ENCODE measurements around the gene LST1. TPM values are rescaled to one million over a fixed set of nuclear protein-coding genes. Genes with fewer than 3 reads are reported as not detected.

Gene LST1
- total and polyA plus RNA-seq, 2 of the 4 experiments (the other 2 are of a cell fraction) = not detected

DNA sequence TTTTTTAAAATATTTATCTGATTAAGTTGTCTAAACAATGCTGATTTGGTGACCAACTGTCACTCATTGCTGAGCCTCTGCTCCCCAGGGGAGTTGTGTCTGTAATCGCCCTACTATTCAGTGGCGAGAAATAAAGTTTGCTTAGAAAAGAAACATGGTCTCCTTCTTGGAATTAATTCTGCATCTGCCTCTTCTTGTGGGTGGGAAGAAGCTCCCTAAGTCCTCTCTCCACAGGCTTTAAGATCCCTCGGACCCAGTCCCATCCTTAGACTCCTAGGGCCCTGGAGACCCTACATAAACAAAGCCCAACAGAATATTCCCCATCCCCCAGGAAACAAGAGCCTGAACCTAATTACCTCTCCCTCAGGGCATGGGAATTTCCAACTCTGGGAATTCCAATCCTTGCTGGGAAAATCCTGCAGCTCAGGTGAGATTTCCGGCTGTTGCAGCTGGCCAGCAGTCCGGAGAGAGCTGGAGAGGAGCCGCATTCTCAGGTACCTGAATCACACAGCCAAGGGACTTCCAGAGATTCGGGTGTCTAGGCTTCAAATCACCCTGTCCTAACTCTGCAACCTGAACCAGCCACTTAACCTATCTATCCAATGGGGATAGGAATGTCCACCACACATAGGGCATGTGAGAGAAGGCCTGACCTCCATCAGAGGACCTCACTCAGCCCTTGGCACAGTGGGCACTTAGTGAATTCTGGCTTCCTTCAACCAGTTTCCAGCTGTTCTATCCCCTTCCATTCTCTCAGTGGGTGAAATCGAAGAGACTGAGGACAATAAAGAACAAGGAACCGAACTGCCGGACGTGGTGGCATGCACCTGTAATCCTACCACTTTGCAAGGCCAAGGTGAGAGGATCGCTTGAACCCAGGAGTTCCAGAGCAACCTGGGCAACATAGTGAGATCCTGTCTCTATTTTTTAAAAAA, 7.6 kb upstream of the LST1 start:
- Histone ChIP-seq H4K8ac (ENCODE audit: low read depth in 2 of 2, low read length in 2 of 2) (no peak overlapping the region), H3K79me1 (ENCODE audit: low read depth in 1 of 2, low read length in 2 of 2) (no peaks in the 10 kb centered on the region), H3K18ac (ENCODE audit: low read depth, low read length) (no peak overlapping the region), H2BK15ac (ENCODE audit: low read depth, low read length) (no peak overlapping the region), H2AK9ac (replicated peaks; ENCODE audit: low read depth, low read length, poor library complexity) (no peak overlapping the region), H4K20me1 (ENCODE audit: insufficient read depth, low read length) (no peaks in the 10 kb centered on the region), H2BK20ac (ENCODE audit: low read depth, low read length) (no peak overlapping the region), H2AFZ (replicated peaks; ENCODE audit: low read length, poor library complexity) (no peak overlapping the region), H4K91ac (ENCODE audit: insufficient read depth, low read depth, low read length) (no peak overlapping the region), H3K4me3 (ENCODE audit: insufficient read depth, low read depth, low read length) (no peak overlapping the region), H3K27me3 (ENCODE audit: control insufficient read depth, insufficient read depth, low read length) (peaks cover 22% of the 10 kb centered on the region), H3K23ac (ENCODE audit: low read depth, low read length) (no peak overlapping the region), H3K4me2 (ENCODE audit: low read depth, low read length) (no peak overlapping the region), H3K27ac (ENCODE audit: insufficient read depth, low read length) (no peak overlapping the region), H3K4me1 (ENCODE audit: control insufficient read depth, insufficient read depth, low read length) (peaks cover 4% of the 10 kb centered on the region; the same call in 1 of the 2 replicates), H2BK5ac (ENCODE audit: low read depth, low read length, poor library complexity, severe bottlenecking) (no peak overlapping the region), H3K9ac (ENCODE audit: low read depth, low read length) (no peak overlapping the region), H3K4ac (ENCODE audit: low read depth, low read length) (no peak overlapping the region), H2BK120ac (ENCODE audit: low read depth, low read length) (no peak overlapping the region), H4K5ac (ENCODE audit: low read depth, low read length) (no peak overlapping the region), H3K9me3 (ENCODE audit: control insufficient read depth, insufficient read depth, low read length) (no peaks in the 10 kb centered on the region), H3K14ac (replicated peaks; ENCODE audit: low read depth, low read length) (no peak overlapping the region), H2AK5ac (ENCODE audit: low read depth, low read length) (no peak overlapping the region), H3K36me3 (ENCODE audit: control insufficient read depth, insufficient read depth, low read length) (no peaks in the 10 kb centered on the region), H3K56ac (ENCODE audit: extremely low read depth, insufficient read depth, low read length) (no peak overlapping the region), H3K9me1 (ENCODE audit: insufficient read depth, low read length) (no peaks in the 10 kb centered on the region; the same call in 1 of the 2 replicates)
- dilution Hi-C loops (cut with HindIII; ENCODE audit: low sequenced_read_pairs, unreplicated experiment) (no loop called here), in situ Hi-C loops (cut with MboI; ENCODE audit: low sequenced_read_pairs) (no loop called here), intact Hi-C loops (cut with micrococcal nuclease) (no loop called here)
- ATAC-seq (ENCODE audit: low read depth) (no peak), DNase-seq (no peak)
- POLR2A ChIA-PET (ENCODE audit: unreplicated experiment) = no interaction called here
- BruUV-seq (replicated peaks) = no TSS peak
- CTCF ChIA-PET = interaction anchor here (0.6 to 1.1 kb wide), 2 partner anchors 19 to 27 kb away, joined by 3 read pairs; no protein-coding TSS in a partner anchor
- 83% methylated on average over 1 of the region's 12 CpGs; no CpG with 5 or more reads in 1 of the 2 experiments for WGBS, 2 experiments (ENCODE audit: extremely low coverage in 2 of 2, insufficient read length in 1 of 2)
- TF ChIP-seq, protein P1, sequence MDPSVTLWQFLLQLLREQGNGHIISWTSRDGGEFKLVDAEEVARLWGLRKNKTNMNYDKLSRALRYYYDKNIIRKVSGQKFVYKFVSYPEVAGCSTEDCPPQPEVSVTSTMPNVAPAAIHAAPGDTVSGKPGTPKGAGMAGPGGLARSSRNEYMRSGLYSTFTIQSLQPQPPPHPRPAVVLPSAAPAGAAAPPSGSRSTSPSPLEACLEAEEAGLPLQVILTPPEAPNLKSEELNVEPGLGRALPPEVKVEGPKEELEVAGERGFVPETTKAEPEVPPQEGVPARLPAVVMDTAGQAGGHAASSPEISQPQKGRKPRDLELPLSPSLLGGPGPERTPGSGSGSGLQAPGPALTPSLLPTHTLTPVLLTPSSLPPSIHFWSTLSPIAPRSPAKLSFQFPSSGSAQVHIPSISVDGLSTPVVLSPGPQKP (IDR thresholded peaks at IDR 0.05; ENCODE audit: borderline replicate concordance, low read depth, low read length) = no peak
- TF ChIP-seq RAD21 (IDR thresholded peaks at IDR 0.05; ENCODE audit: low read length) (no peak), FOS (IDR thresholded peaks at IDR 0.05; ENCODE audit: low read depth, low read length) (no peak), BHLHE40 (IDR thresholded peaks at IDR 0.05; ENCODE audit: low read depth, low read length) (no peak), NFE2L2 (IDR thresholded peaks at IDR 0.05; ENCODE audit: low read depth, low read length) (no peak), POLR2A (IDR thresholded peaks at IDR 0.05; ENCODE audit: low read depth, low read length) (no peak), RFX5 (IDR thresholded peaks at IDR 0.05; ENCODE audit: low read depth, low read length) (no peak), MAFK (IDR thresholded peaks at IDR 0.05; ENCODE audit: low read depth, low read length) (no peak), SMC3 (IDR thresholded peaks at IDR 0.05; ENCODE audit: low read depth, low read length) (no peak), MAZ (IDR thresholded peaks at IDR 0.05; ENCODE audit: borderline replicate concordance, low read depth, low read length) (no peak), CEBPB (IDR thresholded peaks at IDR 0.05; ENCODE audit: low read depth, low read length) (no peak), USF2 (IDR thresholded peaks at IDR 0.05; ENCODE audit: low read depth, low read length) (no peak), CHD1 (IDR thresholded peaks at IDR 0.05; ENCODE audit: low read depth, low read length) (no peak), MXI1 (IDR thresholded peaks at IDR 0.05; ENCODE audit: borderline replicate concordance, low read depth, low read length) (no peak)
- TF ChIP-seq, protein P2, sequence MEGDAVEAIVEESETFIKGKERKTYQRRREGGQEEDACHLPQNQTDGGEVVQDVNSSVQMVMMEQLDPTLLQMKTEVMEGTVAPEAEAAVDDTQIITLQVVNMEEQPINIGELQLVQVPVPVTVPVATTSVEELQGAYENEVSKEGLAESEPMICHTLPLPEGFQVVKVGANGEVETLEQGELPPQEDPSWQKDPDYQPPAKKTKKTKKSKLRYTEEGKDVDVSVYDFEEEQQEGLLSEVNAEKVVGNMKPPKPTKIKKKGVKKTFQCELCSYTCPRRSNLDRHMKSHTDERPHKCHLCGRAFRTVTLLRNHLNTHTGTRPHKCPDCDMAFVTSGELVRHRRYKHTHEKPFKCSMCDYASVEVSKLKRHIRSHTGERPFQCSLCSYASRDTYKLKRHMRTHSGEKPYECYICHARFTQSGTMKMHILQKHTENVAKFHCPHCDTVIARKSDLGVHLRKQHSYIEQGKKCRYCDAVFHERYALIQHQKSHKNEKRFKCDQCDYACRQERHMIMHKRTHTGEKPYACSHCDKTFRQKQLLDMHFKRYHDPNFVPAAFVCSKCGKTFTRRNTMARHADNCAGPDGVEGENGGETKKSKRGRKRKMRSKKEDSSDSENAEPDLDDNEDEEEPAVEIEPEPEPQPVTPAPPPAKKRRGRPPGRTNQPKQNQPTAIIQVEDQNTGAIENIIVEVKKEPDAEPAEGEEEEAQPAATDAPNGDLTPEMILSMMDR (conservative IDR thresholded peaks at IDR 0.05; ENCODE audit: low read depth, low read length) = no peak
